GM21381 (cell line): ENCODE results near the gene OR5H2.

Source experiments
- ATAC-seq: cut with Tn5 transposase; IDR thresholded peaks from one replicate; pipeline ENCODE4 v1.9.1; 2021; ENCODE audit warnings: mild to moderate bottlenecking, moderate library complexity; ENCODE audit not compliant: unreplicated experiment

The OR5H2 gene

DNA sequence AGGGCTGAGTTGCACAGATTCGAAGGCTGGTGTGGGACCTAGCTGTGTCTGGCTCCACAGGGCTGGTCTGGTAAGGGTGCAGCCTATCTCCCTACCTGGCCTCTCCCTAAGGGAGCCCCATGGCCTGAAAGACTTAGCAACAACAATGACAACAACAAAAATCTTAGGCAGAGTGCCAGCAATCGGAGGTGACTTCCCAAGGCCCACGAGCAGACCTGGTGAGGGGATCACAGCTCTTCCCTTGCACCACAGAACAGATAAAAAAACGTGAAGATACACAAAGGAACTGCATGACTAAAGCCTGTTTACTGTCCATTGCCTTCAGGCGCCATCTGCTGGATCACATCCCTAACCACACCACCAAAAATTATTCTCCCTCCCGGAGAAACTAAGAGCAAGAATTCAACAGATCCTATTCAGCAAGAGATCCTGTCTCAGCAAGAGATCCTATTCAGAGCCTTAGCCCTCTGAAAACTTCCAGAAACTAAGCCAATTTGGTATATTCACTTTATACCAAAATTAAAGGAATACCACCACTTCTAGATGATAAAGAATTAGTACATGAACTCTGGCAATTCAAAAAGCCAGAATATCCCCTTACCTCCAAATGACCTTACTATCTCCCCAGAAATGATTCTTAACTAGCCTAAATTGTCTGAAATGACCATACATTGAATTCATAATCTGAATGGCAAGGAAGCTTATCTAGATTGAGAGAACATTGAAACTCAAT is 47.3 kb downstream of the OR5H2 start:
- peak; percentile 54 for ATAC-seq

DNA sequence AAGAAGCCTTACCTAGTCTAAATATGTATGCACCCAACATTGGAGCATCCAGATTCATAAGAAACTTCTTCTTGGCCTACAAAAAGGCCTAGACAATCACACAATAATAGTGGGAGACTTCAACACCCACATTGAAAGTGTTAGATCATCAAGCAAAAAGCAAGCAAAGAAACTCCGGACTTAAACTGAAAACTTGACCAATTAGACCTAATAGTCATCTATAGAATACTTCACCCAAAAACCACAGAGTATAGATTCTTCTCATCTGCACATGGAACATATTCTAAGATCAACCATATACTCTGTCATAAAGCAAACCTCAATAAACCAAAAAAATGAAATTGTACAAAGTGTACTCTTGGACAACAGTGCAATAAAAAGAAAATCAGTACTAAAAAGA is 49.0 kb downstream of the OR5H2 start:
- ATAC-seq, result no peak
